WI38 (cell line): ENCODE data around the gene YES1.

ENCODE experiments used
- H3K4me3 ChIP-seq: 2 replicates; pipeline ENCODE4 v1.5.1; 2011; ENCODE audit warnings: low read depth, mild to moderate bottlenecking, control low read depth, low read length
- TF ChIP-seq, protein P1 (sequence below): IDR thresholded peaks from 2 replicates; pipeline ENCODE4 v1.5.1; 2012; ENCODE audit warnings: low read depth, mild to moderate bottlenecking, control low read depth, low read length

The YES1 gene

DNA sequence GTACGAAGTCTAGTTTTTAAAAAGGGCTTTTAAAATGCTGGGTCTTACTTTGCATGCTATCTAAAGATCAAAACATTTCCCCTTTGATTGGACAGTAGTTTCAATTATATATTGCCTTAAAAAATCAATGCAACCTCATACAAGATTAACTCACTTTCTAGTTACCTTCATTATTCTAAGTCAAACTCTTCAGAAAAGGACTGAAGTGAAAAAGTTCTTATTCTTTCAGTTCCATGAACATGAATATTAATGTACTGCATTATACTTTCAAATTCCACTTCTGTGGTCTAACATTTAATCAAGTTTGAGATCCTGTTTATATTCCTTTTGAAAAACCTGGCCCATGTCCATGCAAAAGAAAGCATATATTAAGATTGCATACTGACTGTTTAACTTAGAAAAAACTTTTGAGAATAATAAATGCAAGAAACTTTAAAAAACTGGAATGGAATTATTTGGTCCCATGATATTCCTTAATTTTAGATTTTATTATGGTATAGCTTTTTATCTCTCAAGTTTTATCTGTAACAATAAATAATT is 88.4 kb downstream of the YES1 start:
- TF ChIP-seq, protein P1, sequence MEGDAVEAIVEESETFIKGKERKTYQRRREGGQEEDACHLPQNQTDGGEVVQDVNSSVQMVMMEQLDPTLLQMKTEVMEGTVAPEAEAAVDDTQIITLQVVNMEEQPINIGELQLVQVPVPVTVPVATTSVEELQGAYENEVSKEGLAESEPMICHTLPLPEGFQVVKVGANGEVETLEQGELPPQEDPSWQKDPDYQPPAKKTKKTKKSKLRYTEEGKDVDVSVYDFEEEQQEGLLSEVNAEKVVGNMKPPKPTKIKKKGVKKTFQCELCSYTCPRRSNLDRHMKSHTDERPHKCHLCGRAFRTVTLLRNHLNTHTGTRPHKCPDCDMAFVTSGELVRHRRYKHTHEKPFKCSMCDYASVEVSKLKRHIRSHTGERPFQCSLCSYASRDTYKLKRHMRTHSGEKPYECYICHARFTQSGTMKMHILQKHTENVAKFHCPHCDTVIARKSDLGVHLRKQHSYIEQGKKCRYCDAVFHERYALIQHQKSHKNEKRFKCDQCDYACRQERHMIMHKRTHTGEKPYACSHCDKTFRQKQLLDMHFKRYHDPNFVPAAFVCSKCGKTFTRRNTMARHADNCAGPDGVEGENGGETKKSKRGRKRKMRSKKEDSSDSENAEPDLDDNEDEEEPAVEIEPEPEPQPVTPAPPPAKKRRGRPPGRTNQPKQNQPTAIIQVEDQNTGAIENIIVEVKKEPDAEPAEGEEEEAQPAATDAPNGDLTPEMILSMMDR = no peak
- H3K4me3 ChIP-seq = no peak overlapping the region

DNA sequence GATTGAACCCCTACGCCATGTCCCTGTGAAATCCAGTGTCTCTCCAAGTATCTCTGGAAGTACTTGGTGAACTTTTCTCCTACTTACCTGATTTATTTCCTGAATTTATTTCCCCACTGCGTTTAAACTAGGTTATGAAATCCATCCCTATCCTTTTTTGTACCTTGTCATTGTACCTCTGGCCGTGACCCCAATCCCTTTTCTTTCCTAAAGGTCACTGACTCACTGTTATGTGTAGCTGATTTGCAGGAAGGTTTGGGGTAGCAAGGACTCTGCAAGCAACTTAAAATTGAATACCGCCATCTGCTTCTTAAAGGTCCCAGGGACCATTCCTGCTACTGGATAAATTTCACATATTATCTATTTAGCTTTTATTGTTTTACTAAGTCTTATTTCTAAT is 95.0 kb downstream of the YES1 start:
- H3K4me3 ChIP-seq = no peak overlapping the region
- TF ChIP-seq, protein P1 = no peak

DNA sequence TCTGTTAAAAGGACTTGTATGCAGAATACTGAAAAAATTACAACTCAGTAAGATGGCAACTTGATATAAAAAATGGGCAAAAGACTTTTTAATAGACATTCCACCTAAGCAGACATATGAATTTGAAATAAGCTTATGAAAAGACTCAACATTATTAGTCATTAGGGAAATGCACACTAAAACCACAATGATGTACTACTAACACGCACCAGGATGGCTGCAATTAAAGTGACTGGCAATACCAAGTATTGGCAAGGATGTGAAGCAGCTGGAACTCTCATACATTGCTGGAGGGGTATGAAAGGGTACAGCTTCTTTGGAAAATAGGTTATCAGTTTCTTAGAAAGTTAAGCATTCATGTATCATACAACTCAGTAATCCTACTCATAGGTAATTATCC is 96.4 kb downstream of the YES1 start:
- TF ChIP-seq, protein P1 = no peak
- H3K4me3 ChIP-seq = no peak overlapping the region

DNA sequence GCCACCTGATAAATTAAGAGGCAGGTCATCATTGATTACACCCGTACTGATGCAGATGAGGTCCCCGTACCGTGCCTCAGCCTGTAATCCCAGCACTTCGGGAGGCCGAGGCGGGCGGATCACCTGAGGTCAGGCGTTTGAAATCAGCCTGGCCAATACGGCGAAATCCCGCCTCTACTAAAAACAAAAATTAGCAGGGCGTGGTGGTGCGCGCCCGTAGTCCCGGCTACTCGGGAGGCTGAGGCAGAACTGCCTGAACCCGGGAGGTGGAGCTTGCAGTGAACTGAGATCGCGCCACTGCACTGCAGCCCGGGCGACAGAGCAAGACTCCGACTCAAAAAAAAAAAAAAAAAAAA is 98.9 kb downstream of the YES1 start:
- H3K4me3 ChIP-seq = no peak overlapping the region
- TF ChIP-seq, protein P1 = no peak

DNA sequence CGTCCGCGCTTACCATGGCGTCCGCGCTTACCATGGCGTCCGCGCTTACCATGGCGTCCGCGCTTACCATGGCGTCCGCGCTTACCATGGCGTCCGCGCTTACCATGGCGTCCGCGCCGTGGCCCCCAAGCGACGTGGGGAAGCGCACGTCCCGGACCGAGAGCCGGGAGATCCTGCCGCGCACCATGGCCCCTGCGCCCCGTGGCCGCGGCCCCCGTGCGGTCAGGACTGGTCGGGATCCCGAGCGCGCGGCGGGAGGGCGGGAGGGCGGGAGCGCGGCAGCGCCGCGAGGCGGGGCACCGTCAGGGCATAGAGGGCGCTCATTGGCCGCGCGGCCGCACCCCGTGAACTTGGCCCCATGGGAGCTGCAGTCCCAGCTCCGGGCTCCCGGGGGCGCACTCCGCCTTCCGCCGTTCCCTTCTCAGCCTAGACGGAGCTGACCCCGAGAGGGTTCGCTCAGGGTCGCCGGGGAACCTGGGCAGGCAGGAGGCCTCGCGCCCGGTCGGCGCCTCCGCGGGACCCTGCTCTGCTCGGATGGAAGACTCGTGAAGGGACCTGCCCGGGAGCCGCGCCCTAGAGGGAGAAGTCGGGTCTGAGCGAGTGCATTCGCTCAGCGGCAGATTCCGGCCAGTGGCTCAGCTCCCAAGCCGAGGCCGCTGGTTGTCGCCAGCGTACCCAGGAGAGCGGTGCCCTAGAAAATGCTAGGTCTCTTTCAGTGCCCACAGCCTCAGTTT is 99.5 kb downstream of the YES1 start, which contains the start of gene ENOSF1:
Gene ENOSF1 (minus strand): TSS at position 230 of the 734 bp plus-strand sequence. CDS start 43 bp downstream, at position 187.
- TF ChIP-seq, protein P1 = peak; percentile 59
- peak within 1 kb of the TSS; percentile 76 for H3K4me3 ChIP-seq

DNA sequence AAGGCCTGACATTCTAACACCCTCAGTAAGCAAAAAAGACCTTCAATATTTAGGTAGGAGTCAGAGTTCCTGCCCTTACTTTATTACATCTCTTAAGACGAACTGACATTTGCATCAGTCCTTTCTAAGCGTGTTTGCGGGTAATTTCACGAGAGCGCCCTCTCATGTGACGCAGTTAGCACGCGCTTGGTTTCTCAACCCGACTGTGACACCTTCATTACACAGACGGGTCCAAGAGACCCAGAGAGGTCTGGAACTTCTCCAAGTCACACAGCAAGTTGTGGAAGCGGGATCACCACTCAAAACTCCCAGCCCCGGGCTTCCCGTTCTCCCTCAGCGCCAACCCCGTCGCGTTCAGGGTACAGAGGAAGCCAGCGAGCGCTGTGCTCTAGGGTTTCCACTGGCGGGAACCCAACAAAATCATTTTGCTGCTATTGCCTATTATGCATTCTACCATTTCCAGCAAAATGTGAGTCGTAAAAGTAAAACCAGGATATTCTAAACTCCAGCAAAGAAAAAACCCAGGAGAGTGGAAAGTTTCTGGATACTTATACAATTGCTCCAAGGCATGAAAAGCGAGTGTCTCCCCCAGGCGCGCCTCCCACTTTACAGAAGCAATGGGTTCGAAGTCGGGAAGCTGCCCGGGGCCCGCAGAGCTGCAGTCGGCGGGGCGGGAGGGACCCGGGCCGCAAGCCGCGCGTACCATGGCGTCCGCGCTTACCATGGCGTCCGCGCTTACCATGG is 100.2 kb downstream of the YES1 start:
- peak overlapping the region; percentile 76 for H3K4me3 ChIP-seq
- TF ChIP-seq, protein P1 = no peak

DNA sequence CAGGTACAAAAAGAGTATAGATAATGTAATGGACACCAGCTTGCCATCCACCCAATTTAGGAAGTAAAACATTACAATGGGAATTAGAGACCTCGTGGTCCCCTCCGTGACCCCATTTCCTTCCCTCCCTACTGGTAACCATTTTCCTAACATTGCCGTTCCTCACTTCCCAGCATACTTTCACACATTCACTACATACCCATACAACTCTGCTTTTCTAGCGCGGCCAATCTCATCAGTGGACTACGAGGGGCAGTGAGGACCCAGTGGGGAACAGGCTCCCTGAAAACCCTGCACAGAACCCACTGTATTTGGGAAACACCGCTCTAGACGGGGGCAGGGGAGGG is 100.8 kb downstream of the YES1 start:
- peak overlapping the region; percentile 76 for H3K4me3 ChIP-seq
- TF ChIP-seq, protein P1 = no peak
